K562 (cell line): ENCODE results near the gene ZNF23. TPM values are rescaled to one million over a fixed set of nuclear protein-coding genes. Genes with fewer than 3 reads are reported as not detected.
A peak's percentile ranks its signal among the peaks of the same experiment; 100 is the strongest.

Experiments
- ATAC-seq: fragments of 200-7000 bp; cut with Tn5 transposase; 3 replicates; pipeline ENCODE4 v1.9.1; 2020; ENCODE audit warnings: moderate library complexity
- BruUV-seq: library from RNA; stranded (reverse); fragments of 400-500 nt; replicated peaks from 2 replicates; lab custom pipeline; 2021; lab: Mats Ljungman, UMichigan
- CTCF ChIA-PET: fragments of 300-600 bp; formaldehyde crosslinking; extraction: SDS; loops from one replicate; lab custom pipeline; 2021; ENCODE audit warnings: low intra/inter-chr PET ratio; lab: Yijun Ruan, JAX
- POLR2A ChIA-PET: fragments of 300-600, 350-650 bp; sonication (Branson Sonifier 250); formaldehyde crosslinking; extraction: SDS; loops from one replicate; lab custom pipeline; 2021; ENCODE audit warnings: antibody characterized with exemption, inconsistent platforms; lab: Yijun Ruan, JAX
- DNase-seq, 4 experiments: peaks; one replicate each; pipeline versions ENCODE4 v3.0.0 to v3.0.0-alpha.2; 2011 to 2018; ENCODE audit warnings: low spot score in 3 of 4, mixed read lengths in 3 of 4; ENCODE audit errors: extremely low read depth in 1 of 4
- FAIRE-seq: peaks from 2 replicates; lab custom pipeline; 2011; peaks lifted over from hg19 to GRCh38; lab: Jason Lieb, UNC
- H2AFZ ChIP-seq: 2 replicates; pipeline ENCODE4 v1.6.0; 2011; ENCODE audit warnings: low read depth, low read length, control low read depth, inconsistent platforms
- H3K27ac ChIP-seq: fragments of 200-600 bp; 3 replicates; pipeline ENCODE4 v1.8.0; 2011; ENCODE audit warnings: low read depth, mild to moderate bottlenecking, control low read depth, inconsistent platforms, low read length, moderate library complexity, mixed read lengths; ENCODE audit errors: extremely low read depth
- H3K27me3 ChIP-seq, 2 experiments: fragments of 300-600 bp in 1 of 2; 2 replicates in 1 of 2; 3 replicates in 1 of 2; pipeline versions ENCODE4 v1.6.0 to v1.8.0; 2011; ENCODE audit warnings: inconsistent platforms in 2 of 2, low read length in 2 of 2, mild to moderate bottlenecking in 1 of 2, mixed read lengths in 1 of 2, moderate library complexity in 1 of 2; ENCODE audit not compliant: control insufficient read depth in 2 of 2, insufficient read depth in 2 of 2
- H3K36me3 ChIP-seq: fragments of 300-600 bp; 3 replicates; pipeline ENCODE4 v1.8.0; 2011; ENCODE audit warnings: mild to moderate bottlenecking, low read length, inconsistent platforms; ENCODE audit not compliant: control insufficient read depth, insufficient read depth
- H3K4me1 ChIP-seq, 2 experiments: fragments of 200-600 bp in 1 of 2; replicated peaks in 1 of 2; 2 replicates in 1 of 2; 3 replicates in 1 of 2; pipeline versions ENCODE4 v1.5.1 to v1.8.0; 2011; ENCODE audit warnings: inconsistent platforms in 2 of 2, low read length in 2 of 2, mild to moderate bottlenecking in 1 of 2, mixed read lengths in 1 of 2, moderate library complexity in 1 of 2; ENCODE audit not compliant: control insufficient read depth in 2 of 2, insufficient read depth in 2 of 2
- H3K4me2 ChIP-seq: 2 replicates; pipeline ENCODE4 v1.6.1; 2011; ENCODE audit warnings: low read length, control low read depth, inconsistent platforms, mixed read lengths; ENCODE audit not compliant: insufficient read depth
- H3K4me3 ChIP-seq: fragments of 200-600 bp; sonication (generic), shearing (Covaris generic); 2 replicates; pipeline ENCODE4 v1.5.1; 2016; ENCODE audit warnings: control low read depth, inconsistent platforms
- H3K79me2 ChIP-seq: fragments of 200-600 bp; 3 replicates; pipeline ENCODE4 v1.8.0; 2011; ENCODE audit warnings: low read length, inconsistent platforms; ENCODE audit not compliant: control insufficient read depth, insufficient read depth
- H3K9ac ChIP-seq, 2 experiments: 2 replicates each; pipeline versions ENCODE4 v1.6.0 to v1.6.1; 2011; ENCODE audit warnings: low read depth in 2 of 2, low read length in 2 of 2, control low read depth in 1 of 2, inconsistent platforms in 1 of 2, mild to moderate bottlenecking in 1 of 2, mixed read lengths in 1 of 2; ENCODE audit not compliant: insufficient read depth in 1 of 2
- H3K9me1 ChIP-seq: one replicate; pipeline ENCODE4 v1.6.0; 2011; ENCODE audit warnings: inconsistent platforms, mild to moderate bottlenecking, low read length, moderate library complexity; ENCODE audit not compliant: control insufficient read depth, insufficient read depth
- H3K9me3 ChIP-seq: replicated peaks from 2 replicates; pipeline ENCODE4 v1.5.1; 2011; ENCODE audit warnings: low read depth, low read length, inconsistent platforms; ENCODE audit not compliant: control insufficient read depth, insufficient read depth
- H4K20me1 ChIP-seq: replicated peaks from 2 replicates; pipeline ENCODE4 v1.6.1; 2011; ENCODE audit warnings: low read length, inconsistent platforms, mixed read lengths; ENCODE audit not compliant: control insufficient read depth, insufficient read depth
- DDX20 ChIP-seq: fragments of 450-650 bp; IDR thresholded peaks from 2 replicates; pipeline ENCODE4 v1.6.1; 2016; ENCODE audit warnings: missing genetic modification characterization, low read depth, mild to moderate bottlenecking, missing compliant biosample characterization, moderate library complexity
- ESRRA ChIP-seq: fragments of 450-650 bp; IDR thresholded peaks from 2 replicates; pipeline ENCODE4 v1.6.1; 2014; ENCODE audit warnings: low read depth, mild to moderate bottlenecking, moderate library complexity, borderline replicate concordance
- FOXK1 ChIP-seq: sonication (generic); formaldehyde crosslinking; IDR thresholded peaks from 2 replicates; pipeline ENCODE4 v1.8.0; 2022; ENCODE audit warnings: missing genetic modification reagents, mild to moderate bottlenecking, borderline replicate concordance
- GTF2F1 ChIP-seq: IDR thresholded peaks from 2 replicates; pipeline ENCODE4 v1.6.1; 2011; ENCODE audit warnings: low read depth, low read length, improper control_type of control experiment
- HMG20A ChIP-seq: fragments of 450-650 bp; formaldehyde crosslinking; conservative IDR thresholded peaks from 2 replicates; pipeline ENCODE4 v1.4.0; 2020; ENCODE audit warnings: mild to moderate bottlenecking, mixed read lengths
- KAT2B ChIP-seq: IDR thresholded peaks from one replicate; pipeline ENCODE4 v1.6.1; 2012; ENCODE audit warnings: low read depth, mild to moderate bottlenecking, control low read depth, inconsistent platforms, low read length, moderate library complexity
- KDM2B ChIP-seq: fragments of 250-450 bp; sonication (Bioruptor Pico); IDR thresholded peaks from 2 replicates; pipeline ENCODE4 v1.8.0; 2021; ENCODE audit warnings: mild to moderate bottlenecking, moderate library complexity
- NFATC3 ChIP-seq: fragments of 450-650 bp; IDR thresholded peaks from 2 replicates; pipeline ENCODE4 v1.6.1; 2017; ENCODE audit warnings: mild to moderate bottlenecking
- NR3C1 ChIP-seq: sonication (generic); formaldehyde crosslinking; IDR thresholded peaks from 2 replicates; pipeline ENCODE4 v1.8.1; 2022; ENCODE audit warnings: missing genetic modification reagents
- POLR2AphosphoS5 ChIP-seq: IDR thresholded peaks from 2 replicates; pipeline ENCODE4 v1.6.1; 2011; ENCODE audit warnings: mild to moderate bottlenecking, low read depth, low read length, moderate library complexity; ENCODE audit not compliant: control insufficient read depth, insufficient read depth
- RBBP5 ChIP-seq: fragments of 200-600 bp; sonication (generic); IDR thresholded peaks from 2 replicates; pipeline ENCODE4 v1.6.1; 2012; ENCODE audit warnings: borderline replicate concordance, mild to moderate bottlenecking, low read length, control low read depth, inconsistent platforms; ENCODE audit not compliant: insufficient read depth, poor library complexity, severe bottlenecking
- RBM22 ChIP-seq: fragments of 200-400 bp; formaldehyde crosslinking; IDR thresholded peaks from 2 replicates; pipeline ENCODE4 v1.6.1; 2018; ENCODE audit warnings: low read length, low read depth; ENCODE audit not compliant: poor library complexity, severe bottlenecking
- STAT5A ChIP-seq: IDR thresholded peaks from 2 replicates; pipeline ENCODE4 v1.6.1; 2012; ENCODE audit warnings: low read length, inconsistent platforms, borderline replicate concordance
- STAT5B ChIP-seq: fragments of 250-450 bp; sonication (Bioruptor Pico); IDR thresholded peaks from 2 replicates; pipeline ENCODE4 v1.8.0; 2021; ENCODE audit warnings: mild to moderate bottlenecking, inconsistent platforms
- WGBS: fragments of 100-300 bp; shearing (Covaris generic); methylation state at CpG from one replicate; pipeline ENCODE4 v1.1.6; 2016; ENCODE audit warnings: low coverage, mixed read lengths; ENCODE audit not compliant: insufficient coverage; ENCODE audit errors: missing lambda C conversion rate; 5-methylcytosine and 5-hydroxymethylcytosine counted together
- in situ Hi-C: fragments of 300-500 bp; cut with MboI; formaldehyde crosslinking; loops from 4 replicates; pipeline ENCODE4 v1.15.0; 2018; ENCODE audit warnings: inconsistent platforms, mixed read lengths
- intact Hi-C: fragments of 100-400 bp; cut with micrococcal nuclease; formaldehyde crosslinking; loops from 2 replicates; pipeline ENCODE4 v1.14.2; 2022
- polyA plus RNA-seq, 8 experiments: library from polyadenylated mRNA; depleted of rRNA in 4 of 8; stranded (reverse) in 5 of 8; unstranded in 3 of 8; fragments of >200 nt; fragmentation: Nextera tagmentation in 2 of 8; fragmentation: Illumina TruSeq in 1 of 8; extraction: Ambion mirVana in 2 of 8; extraction: Trizol in 1 of 8; gene quantifications; 2 replicates each; pipeline versions ENCODE4 v1.2.1 to v1.2.3, GENCODE V29; 2011 to 2014; ENCODE audit warnings: inconsistent platforms in 1 of 8, missing spikeins in 1 of 8
- total RNA-seq, 7 experiments: library from RNA; depleted of rRNA in 6 of 7; stranded (reverse); fragments of >200 nt in 6 of 7; fragmentation: Illumina TruSeq in 2 of 7; extraction: Trizol in 2 of 7; gene quantifications; 2 replicates each; pipeline versions ENCODE4 v1.2.1 to v1.2.3, GENCODE V29; 2011 to 2021; ENCODE audit warnings: low replicate concordance in 1 of 7
- TF ChIP-seq, protein P1 (sequence below): conservative IDR thresholded peaks from 2 replicates; pipeline ENCODE4 v1.6.1; 2011; ENCODE audit warnings: low read depth, mild to moderate bottlenecking, low read length; ENCODE audit not compliant: control insufficient read depth
- TF ChIP-seq, protein P2 (sequence below): sonication (generic); formaldehyde crosslinking; IDR thresholded peaks from 2 replicates; pipeline ENCODE4 v1.9.0; 2022; ENCODE audit warnings: mild to moderate bottlenecking, missing genetic modification reagents
- TF ChIP-seq, protein P3 (sequence below): fragments of 450-650 bp; IDR thresholded peaks from 2 replicates; pipeline ENCODE4 v1.6.1; 2016
- TF ChIP-seq, protein P4 (sequence below): sonication (generic); formaldehyde crosslinking; IDR thresholded peaks from 2 replicates; pipeline ENCODE4 v1.8.0; 2022; ENCODE audit warnings: mild to moderate bottlenecking, missing genetic modification reagents

Gene ZNF23
- total and polyA plus RNA-seq, 9 of the 15 experiments (the other 6 are each of a cell fraction or from before 2014, with no cell fraction given): 4.7 to 13.4 (median 11.2) TPM

DNA sequence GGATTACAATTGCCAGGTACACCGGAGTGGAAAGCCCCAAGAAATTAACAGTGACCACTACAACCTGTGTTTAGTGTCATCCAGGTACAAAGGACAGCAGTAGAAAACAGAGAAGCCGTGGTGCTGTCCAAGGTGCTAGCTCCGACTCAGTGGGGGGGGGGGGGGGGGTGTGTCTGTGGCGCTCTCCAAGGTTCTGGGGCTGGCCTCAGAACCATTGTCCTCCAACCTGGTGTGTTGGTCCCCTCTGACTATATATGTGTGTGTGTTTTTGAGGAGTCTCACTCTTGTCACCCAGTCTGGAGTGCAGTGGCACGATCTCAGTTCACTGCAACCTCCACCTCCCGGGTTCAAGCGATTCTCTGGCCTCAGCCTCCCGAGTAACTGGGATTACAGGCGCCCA is 5.8 kb upstream of the ZNF23 start:
- Histone ChIP-seq H2AFZ (no peak overlapping the region), H3K9me1 (no peaks in the 10 kb centered on the region), H3K9ac (no peak overlapping the region), H3K27me3 (no peaks in the 10 kb centered on the region), H3K9me3 (no peaks in the 10 kb centered on the region), H3K4me3 (no peak overlapping the region), H4K20me1 (no peaks in the 10 kb centered on the region), H3K4me1 (no peaks in the 10 kb centered on the region), H3K4me2 (no peak overlapping the region), H3K79me2 (no peaks in the 10 kb centered on the region), H3K36me3 (no peaks in the 10 kb centered on the region), H3K27ac (no peak overlapping the region)
- FAIRE-seq: peak; percentile 62
- DNase-seq: peak; percentile 67 to 84 (median 83)
- in situ Hi-C loops (no loop called here), intact Hi-C loops (no loop called here)
- ATAC-seq: peak; percentile 83
- POLR2A ChIA-PET: interaction anchor here (0.8 kb wide), 1 partner anchor 9 kb away, joined by 3 read pairs; no protein-coding TSS in a partner anchor
- CTCF ChIA-PET: no interaction called here
- no TSS peak for BruUV-seq
- 25% methylated on average over 7 of the region's 9 CpGs for WGBS
- no peak for TF ChIP-seq GTF2F1
- TF ChIP-seq, protein P1, sequence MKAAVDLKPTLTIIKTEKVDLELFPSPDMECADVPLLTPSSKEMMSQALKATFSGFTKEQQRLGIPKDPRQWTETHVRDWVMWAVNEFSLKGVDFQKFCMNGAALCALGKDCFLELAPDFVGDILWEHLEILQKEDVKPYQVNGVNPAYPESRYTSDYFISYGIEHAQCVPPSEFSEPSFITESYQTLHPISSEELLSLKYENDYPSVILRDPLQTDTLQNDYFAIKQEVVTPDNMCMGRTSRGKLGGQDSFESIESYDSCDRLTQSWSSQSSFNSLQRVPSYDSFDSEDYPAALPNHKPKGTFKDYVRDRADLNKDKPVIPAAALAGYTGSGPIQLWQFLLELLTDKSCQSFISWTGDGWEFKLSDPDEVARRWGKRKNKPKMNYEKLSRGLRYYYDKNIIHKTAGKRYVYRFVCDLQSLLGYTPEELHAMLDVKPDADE: peak; percentile 71; the same call in 1 of the 2 replicates
- TF ChIP-seq RBBP5: no peak
- TF ChIP-seq STAT5A: no peak
- no peak for TF ChIP-seq KDM2B (CRISPR knock-in tag)
- TF ChIP-seq RBM22: no peak
- TF ChIP-seq HMG20A (CRISPR knock-in tag): no peak
- peak; percentile 95 for TF ChIP-seq FOXK1 (CRISPR knock-in tag)
- TF ChIP-seq, protein P2, sequence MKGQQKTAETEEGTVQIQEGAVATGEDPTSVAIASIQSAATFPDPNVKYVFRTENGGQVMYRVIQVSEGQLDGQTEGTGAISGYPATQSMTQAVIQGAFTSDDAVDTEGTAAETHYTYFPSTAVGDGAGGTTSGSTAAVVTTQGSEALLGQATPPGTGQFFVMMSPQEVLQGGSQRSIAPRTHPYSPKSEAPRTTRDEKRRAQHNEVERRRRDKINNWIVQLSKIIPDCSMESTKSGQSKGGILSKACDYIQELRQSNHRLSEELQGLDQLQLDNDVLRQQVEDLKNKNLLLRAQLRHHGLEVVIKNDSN (CRISPR knock-in tag): no peak
- TF ChIP-seq, protein P3, sequence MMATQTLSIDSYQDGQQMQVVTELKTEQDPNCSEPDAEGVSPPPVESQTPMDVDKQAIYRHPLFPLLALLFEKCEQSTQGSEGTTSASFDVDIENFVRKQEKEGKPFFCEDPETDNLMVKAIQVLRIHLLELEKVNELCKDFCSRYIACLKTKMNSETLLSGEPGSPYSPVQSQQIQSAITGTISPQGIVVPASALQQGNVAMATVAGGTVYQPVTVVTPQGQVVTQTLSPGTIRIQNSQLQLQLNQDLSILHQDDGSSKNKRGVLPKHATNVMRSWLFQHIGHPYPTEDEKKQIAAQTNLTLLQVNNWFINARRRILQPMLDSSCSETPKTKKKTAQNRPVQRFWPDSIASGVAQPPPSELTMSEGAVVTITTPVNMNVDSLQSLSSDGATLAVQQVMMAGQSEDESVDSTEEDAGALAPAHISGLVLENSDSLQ: no peak
- TF ChIP-seq DDX20: 0 out of 2 replicates have a peak, but pooled peaks have one; percentile 49
- TF ChIP-seq NFATC3: no peak
- no peak for TF ChIP-seq KAT2B
- TF ChIP-seq NR3C1: peak; percentile 88
- TF ChIP-seq, protein P4, sequence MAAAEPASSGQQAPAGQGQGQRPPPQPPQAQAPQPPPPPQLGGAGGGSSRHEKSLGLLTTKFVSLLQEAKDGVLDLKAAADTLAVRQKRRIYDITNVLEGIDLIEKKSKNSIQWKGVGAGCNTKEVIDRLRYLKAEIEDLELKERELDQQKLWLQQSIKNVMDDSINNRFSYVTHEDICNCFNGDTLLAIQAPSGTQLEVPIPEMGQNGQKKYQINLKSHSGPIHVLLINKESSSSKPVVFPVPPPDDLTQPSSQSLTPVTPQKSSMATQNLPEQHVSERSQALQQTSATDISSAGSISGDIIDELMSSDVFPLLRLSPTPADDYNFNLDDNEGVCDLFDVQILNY (CRISPR knock-in tag): peak; percentile 94; the same call in 1 of the 2 replicates
- peak; percentile 49; the same call in 1 of the 2 replicates for TF ChIP-seq POLR2AphosphoS5
- TF ChIP-seq ESRRA: no peak
- TF ChIP-seq STAT5B (CRISPR knock-in tag): no peak
